K562 (cell line): ENCODE results near the gene IRF2BP2. TPM values are rescaled to one million over a fixed set of nuclear protein-coding genes. Genes with fewer than 3 reads are reported as not detected.
A peak's percentile ranks its signal among the peaks of the same experiment; 100 is the strongest.

ENCODE experiments used
- CREM ChIP-seq: IDR thresholded peaks from 2 replicates; pipeline ENCODE4 v1.6.1; 2014; ENCODE audit warnings: antibody characterized with exemption, low read depth
- DDX20 ChIP-seq: fragments of 450-650 bp; IDR thresholded peaks from 2 replicates; pipeline ENCODE4 v1.6.1; 2016; ENCODE audit warnings: missing genetic modification characterization, low read depth, mild to moderate bottlenecking, missing compliant biosample characterization, moderate library complexity
- FOXA3 ChIP-seq, 2 experiments: fragments of 450-650 bp in 1 of 2; sonication (generic) in 1 of 2; formaldehyde crosslinking; IDR thresholded peaks in 1 of 2; conservative IDR thresholded peaks in 1 of 2; 2 replicates each; pipeline versions ENCODE4 v1.4.0 to v1.8.0; 2020 to 2022; ENCODE audit warnings: mild to moderate bottlenecking in 2 of 2, missing genetic modification reagents in 1 of 2
- FOXJ3 ChIP-seq: sonication (generic); formaldehyde crosslinking; IDR thresholded peaks from 2 replicates; pipeline ENCODE4 v1.4.0; 2020; ENCODE audit warnings: mild to moderate bottlenecking, missing genetic modification reagents
- HDAC1 ChIP-seq, 2 experiments: fragments of 450-650 bp; IDR thresholded peaks; 2 replicates each; pipeline ENCODE4 v1.6.1; 2016 to 2017; ENCODE audit warnings: inconsistent platforms in 1 of 2, mild to moderate bottlenecking in 1 of 2, moderate library complexity in 1 of 2
- MBD1 ChIP-seq: fragments of 250-450 bp; sonication (Bioruptor Pico); IDR thresholded peaks from 2 replicates; pipeline ENCODE4 v1.8.0; 2022; ENCODE audit warnings: inconsistent platforms
- NFE2 ChIP-seq: IDR thresholded peaks from 2 replicates; pipeline ENCODE4 v1.6.1; 2014; ENCODE audit warnings: antibody characterized with exemption, low read depth
- PHF8 ChIP-seq: fragments of 200-600 bp; sonication (generic); IDR thresholded peaks from 2 replicates; pipeline ENCODE4 v1.6.1; 2012; ENCODE audit warnings: mixed run types, mild to moderate bottlenecking, inconsistent platforms, low read length, moderate library complexity, borderline replicate concordance
- POLR2A ChIP-seq: fragments of 450-650 bp; conservative IDR thresholded peaks from 2 replicates; pipeline ENCODE4 v1.6.1; 2016
- POLR2AphosphoS5 ChIP-seq: IDR thresholded peaks from 2 replicates; pipeline ENCODE4 v1.6.1; 2011; ENCODE audit warnings: mild to moderate bottlenecking, low read depth, low read length, moderate library complexity; ENCODE audit not compliant: control insufficient read depth, insufficient read depth
- RBBP5 ChIP-seq: fragments of 200-600 bp; sonication (generic); IDR thresholded peaks from 2 replicates; pipeline ENCODE4 v1.6.1; 2012; ENCODE audit warnings: borderline replicate concordance, mild to moderate bottlenecking, low read length, control low read depth, inconsistent platforms; ENCODE audit not compliant: insufficient read depth, poor library complexity, severe bottlenecking
- RBM14 ChIP-seq: fragments of 200-400 bp; formaldehyde crosslinking; IDR thresholded peaks from 2 replicates; pipeline ENCODE4 v1.6.1; 2018; ENCODE audit warnings: low read depth, mild to moderate bottlenecking, low read length, moderate library complexity, borderline replicate concordance; ENCODE audit not compliant: insufficient read depth
- RNF2 ChIP-seq: sonication (generic); IDR thresholded peaks from 2 replicates; pipeline ENCODE4 v1.6.1; 2016
- SP2 ChIP-seq: IDR thresholded peaks from 2 replicates; pipeline ENCODE4 v1.6.1; 2011; ENCODE audit warnings: mild to moderate bottlenecking, low read depth, low read length, moderate library complexity; ENCODE audit not compliant: poor library complexity, severe bottlenecking; ENCODE audit errors: extremely low read depth
- TAL1 ChIP-seq: fragments of 450-650 bp; IDR thresholded peaks from 2 replicates; pipeline ENCODE4 v1.6.1; 2016; ENCODE audit warnings: mild to moderate bottlenecking
- WHSC1 ChIP-seq: IDR thresholded peaks from one replicate; pipeline ENCODE4 v1.6.1; 2012; ENCODE audit warnings: low read length, control low read depth, inconsistent platforms
- ZBTB2 ChIP-seq: fragments of 450-650 bp; IDR thresholded peaks from 2 replicates; pipeline ENCODE4 v1.6.1; 2016; ENCODE audit warnings: antibody characterized with exemption
- ZBTB7A ChIP-seq: IDR thresholded peaks from 2 replicates; pipeline ENCODE4 v1.6.1; 2011; ENCODE audit warnings: low read depth, mild to moderate bottlenecking, low read length, moderate library complexity, borderline replicate concordance; ENCODE audit not compliant: control insufficient read depth
- ZNF197 ChIP-seq: fragments of 200-800 bp; sonication (Bioruptor generic); IDR thresholded peaks from 2 replicates; pipeline ENCODE4 v1.6.1; 2016; ENCODE audit warnings: low read depth, missing genetic modification characterization, missing compliant biosample characterization
- ZNF507 ChIP-seq: conservative IDR thresholded peaks from 2 replicates; pipeline ENCODE4 v1.6.1; 2017; ENCODE audit warnings: missing genetic modification characterization, missing compliant biosample characterization
- ZNF785 ChIP-seq: fragments of 250-450 bp; sonication (Bioruptor Pico); IDR thresholded peaks from 2 replicates; pipeline ENCODE4 v1.4.0; 2020; ENCODE audit warnings: mild to moderate bottlenecking
- polyA plus RNA-seq, 8 experiments: library from polyadenylated mRNA; depleted of rRNA in 4 of 8; stranded (reverse) in 5 of 8; unstranded in 3 of 8; fragments of >200 nt; fragmentation: Nextera tagmentation in 2 of 8; fragmentation: Illumina TruSeq in 1 of 8; extraction: Ambion mirVana in 2 of 8; extraction: Trizol in 1 of 8; gene quantifications; 2 replicates each; pipeline versions ENCODE4 v1.2.1 to v1.2.3, GENCODE V29; 2011 to 2014; ENCODE audit warnings: inconsistent platforms in 1 of 8, missing spikeins in 1 of 8
- total RNA-seq, 7 experiments: library from RNA; depleted of rRNA in 6 of 7; stranded (reverse); fragments of >200 nt in 6 of 7; fragmentation: Illumina TruSeq in 2 of 7; extraction: Trizol in 2 of 7; gene quantifications; 2 replicates each; pipeline versions ENCODE4 v1.2.1 to v1.2.3, GENCODE V29; 2011 to 2021; ENCODE audit warnings: low replicate concordance in 1 of 7
- TF ChIP-seq, protein P1 (sequence below): fragments of 450-650 bp; IDR thresholded peaks from one replicate; pipeline ENCODE4 v1.6.1; 2018; ENCODE audit warnings: mild to moderate bottlenecking, moderate library complexity; ENCODE audit not compliant: partially characterized antibody
- TF ChIP-seq, protein P2 (sequence below): fragments of 250-450 bp; sonication (Bioruptor Pico); IDR thresholded peaks from 2 replicates; pipeline ENCODE4 v1.8.0; 2022; ENCODE audit warnings: moderate library complexity, mild to moderate bottlenecking, inconsistent platforms

Gene IRF2BP2
- total and polyA plus RNA-seq, 9 of the 15 experiments (the other 6 are each of a cell fraction or from before 2014, with no cell fraction given) = 7.7 to 68.6 (median 22.1) TPM

GRCh38 chr1:234610061-234610665 is at the start of gene IRF2BP2 (continued):
- TF ChIP-seq, protein P1, sequence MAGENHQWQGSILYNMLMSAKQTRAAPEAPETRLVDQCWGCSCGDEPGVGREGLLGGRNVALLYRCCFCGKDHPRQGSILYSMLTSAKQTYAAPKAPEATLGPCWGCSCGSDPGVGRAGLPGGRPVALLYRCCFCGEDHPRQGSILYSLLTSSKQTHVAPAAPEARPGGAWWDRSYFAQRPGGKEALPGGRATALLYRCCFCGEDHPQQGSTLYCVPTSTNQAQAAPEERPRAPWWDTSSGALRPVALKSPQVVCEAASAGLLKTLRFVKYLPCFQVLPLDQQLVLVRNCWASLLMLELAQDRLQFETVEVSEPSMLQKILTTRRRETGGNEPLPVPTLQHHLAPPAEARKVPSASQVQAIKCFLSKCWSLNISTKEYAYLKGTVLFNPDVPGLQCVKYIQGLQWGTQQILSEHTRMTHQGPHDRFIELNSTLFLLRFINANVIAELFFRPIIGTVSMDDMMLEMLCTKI = no peak
- TF ChIP-seq MBD1 (CRISPR knock-in tag) (no peak; the same call in 1 of the 2 replicates), POLR2AphosphoS5 (peak; percentile 90), RNF2 (no peak), HDAC1 (IDR thresholded peaks at IDR 0.05) (no peak), ZBTB7A (peak; percentile 62; the same call in 1 of the 2 replicates), ZNF507 (tag) (no peak), TAL1 (no peak), FOXJ3 (CRISPR knock-in tag) (no peak), ZNF197 (CRISPR knock-in tag) (peak; percentile 96), RBM14 (no peak), DDX20 (tag) (0 out of 2 replicates have a peak, but pooled peaks have one; percentile 18), ZBTB2 (no peak; the same call in 1 of the 2 replicates), NFE2 (no peak; the same call in 1 of the 2 replicates), WHSC1 (no peak), CREM (peak; percentile 52; the same call in 1 of the 2 replicates), SP2 (no peak), RBBP5 (peak; percentile 46), POLR2A (peak; percentile 78), PHF8 (peak; percentile 53; the same call in 1 of the 2 replicates), FOXA3 (CRISPR knock-in tag; conservative IDR thresholded peaks at IDR 0.05 in 1 of 2, IDR thresholded peaks at IDR 0.05 in 1 of 2) (peak in 1 of 2 experiments; percentile 61; a peak in 1 of 4 replicates), ZNF785 (CRISPR knock-in tag) (no peak)
- TF ChIP-seq, protein P2, sequence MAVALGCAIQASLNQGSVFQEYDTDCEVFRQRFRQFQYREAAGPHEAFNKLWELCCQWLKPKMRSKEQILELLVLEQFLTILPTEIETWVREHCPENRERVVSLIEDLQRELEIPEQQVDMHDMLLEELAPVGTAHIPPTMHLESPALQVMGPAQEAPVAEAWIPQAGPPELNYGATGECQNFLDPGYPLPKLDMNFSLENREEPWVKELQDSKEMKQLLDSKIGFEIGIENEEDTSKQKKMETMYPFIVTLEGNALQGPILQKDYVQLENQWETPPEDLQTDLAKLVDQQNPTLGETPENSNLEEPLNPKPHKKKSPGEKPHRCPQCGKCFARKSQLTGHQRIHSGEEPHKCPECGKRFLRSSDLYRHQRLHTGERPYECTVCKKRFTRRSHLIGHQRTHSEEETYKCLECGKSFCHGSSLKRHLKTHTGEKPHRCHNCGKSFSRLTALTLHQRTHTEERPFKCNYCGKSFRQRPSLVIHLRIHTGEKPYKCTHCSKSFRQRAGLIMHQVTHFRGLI (CRISPR knock-in tag) = no peak
